ENCODE results near the gene TMEM186. TPM values are rescaled to one million over a fixed set of nuclear protein-coding genes. Genes with fewer than 3 reads are reported as not detected.
A peak's percentile ranks its signal among the peaks of the same experiment; 100 is the strongest.
"Not testable (repeated sequence)": the region's sequence is repeated elsewhere in the genome, so short reads cannot be mapped to it uniquely, and the experiment has no call there.

TMEM186 gene
- total and polyA plus RNA-seq, 2 donors: 6.3 to 14.2 TPM

DNA sequence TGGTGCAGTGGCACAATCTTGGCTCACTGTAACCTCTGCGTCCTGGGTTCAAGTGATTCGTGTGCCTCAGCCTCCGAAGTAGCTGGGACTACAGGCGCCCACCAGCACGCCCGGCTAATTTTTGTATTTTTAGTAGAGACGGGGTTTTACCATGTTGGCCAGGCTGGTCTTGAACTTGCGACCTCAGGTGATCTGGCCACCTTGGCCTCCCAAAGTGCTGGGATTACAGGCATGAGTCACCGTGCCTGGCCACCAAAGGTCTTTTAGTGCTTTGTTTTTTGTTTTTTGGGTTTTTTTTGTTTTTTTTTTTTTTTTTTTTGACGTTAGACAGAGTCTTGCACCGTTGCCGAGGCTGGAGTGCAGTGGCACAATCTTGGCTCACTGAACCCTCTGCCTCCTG, 6.3 kb upstream of the TMEM186 start:
- H3K4me3 ChIP-seq (ENCODE audit: low read length in 2 of 2); H3K4me1 ChIP-seq (ENCODE audit: control insufficient read depth in 2 of 2, insufficient read depth in 2 of 2, low read length in 2 of 2); H3K9me3 ChIP-seq (ENCODE audit: control insufficient read depth in 2 of 2, insufficient read depth in 1 of 2, low read length in 1 of 2); DNase-seq (ENCODE audit: low read depth in 6 of 9, low spot score in 9 of 9); H3K27ac ChIP-seq (ENCODE audit: low read depth in 1 of 2, low read length in 1 of 2); H3K27me3 ChIP-seq (ENCODE audit: control insufficient read depth in 2 of 2, insufficient read depth in 1 of 2, low read length in 1 of 2): not testable (repeated sequence)
- peaks cover 47 to 57% of the 10 kb centered on the region in 2 donors for H3K36me3 ChIP-seq (ENCODE audit: control insufficient read depth in 2 of 2, insufficient read depth in 2 of 2, low read length in 1 of 2)
- 95% methylated on average over 12 of the region's 12 CpGs for WGBS

DNA sequence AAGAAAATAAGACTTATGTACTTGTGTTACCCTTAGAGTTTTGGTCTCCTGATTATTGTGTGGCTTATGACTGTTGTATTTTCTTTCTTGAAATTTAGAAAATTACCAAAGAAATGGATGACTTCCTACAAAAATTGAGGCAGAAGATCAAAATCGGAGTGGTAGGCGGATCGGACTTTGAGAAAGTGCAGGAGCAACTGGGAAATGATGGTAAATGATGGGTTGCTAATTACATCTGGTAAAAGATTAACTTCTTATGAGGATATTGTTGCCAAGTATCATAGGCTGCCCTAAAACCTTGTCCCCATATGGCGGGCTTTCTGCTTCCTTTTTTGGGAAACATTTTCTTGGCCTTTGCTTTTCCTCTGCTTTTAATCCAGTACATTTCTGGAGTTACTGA, 4.3 kb upstream of the TMEM186 start:
- H3K27me3 ChIP-seq (ENCODE audit: control insufficient read depth in 2 of 2, insufficient read depth in 1 of 2, low read length in 1 of 2): no peaks in the 10 kb centered on the region
- no peak for DNase-seq (ENCODE audit: low read depth in 6 of 9, low spot score in 9 of 9)
- H3K36me3 ChIP-seq (ENCODE audit: control insufficient read depth in 2 of 2, insufficient read depth in 2 of 2, low read length in 1 of 2): peaks cover 33 to 38% of the 10 kb centered on the region in 2 donors
- peaks cover 13% of the 10 kb centered on the region in 2 donors for H3K4me1 ChIP-seq (ENCODE audit: control insufficient read depth in 2 of 2, insufficient read depth in 2 of 2, low read length in 2 of 2)
- H3K27ac ChIP-seq (ENCODE audit: low read depth in 1 of 2, low read length in 1 of 2): no peak overlapping the region
- H3K9me3 ChIP-seq (ENCODE audit: control insufficient read depth in 2 of 2, insufficient read depth in 1 of 2, low read length in 1 of 2): no peaks in the 10 kb centered on the region
- WGBS: 97% methylated on average over 4 of the region's 4 CpGs
- no peak overlapping the region for H3K4me3 ChIP-seq (ENCODE audit: low read length in 2 of 2)

DNA sequence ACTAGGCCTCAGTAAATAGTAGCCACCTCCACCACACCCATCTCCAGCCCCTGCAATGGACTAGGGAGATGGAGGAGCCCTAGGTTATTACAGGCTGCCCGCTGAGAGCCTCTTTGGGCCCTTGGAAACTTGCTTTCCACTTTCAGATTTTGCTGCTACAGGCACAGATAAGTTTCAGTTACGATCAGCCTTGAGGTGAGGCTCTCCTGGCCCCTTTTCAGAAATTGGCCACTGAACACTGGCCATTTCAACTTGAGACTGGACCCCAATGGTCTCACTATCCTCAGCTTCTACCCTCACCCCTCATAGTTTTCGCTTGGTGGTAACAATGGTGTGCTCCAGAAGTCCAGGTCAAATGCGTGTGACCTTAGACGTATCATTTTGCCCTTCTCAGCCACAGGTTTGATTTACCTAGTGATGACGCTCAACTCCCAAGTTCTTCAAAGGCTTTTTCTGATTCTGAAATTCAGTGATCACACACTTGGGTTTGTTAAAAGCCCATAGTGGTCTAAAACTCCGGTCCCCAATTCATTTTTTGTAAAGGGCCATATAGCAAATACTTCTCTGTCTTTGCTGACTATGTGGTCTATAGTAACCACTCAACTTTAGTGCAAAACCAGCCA, 1.2 kb upstream of the TMEM186 start:
- Histone ChIP-seq H3K36me3 (ENCODE audit: control insufficient read depth in 2 of 2, insufficient read depth in 2 of 2, low read length in 1 of 2) (peaks cover 20% of the 10 kb centered on the region in 2 donors), H3K9me3 (ENCODE audit: control insufficient read depth in 2 of 2, insufficient read depth in 1 of 2, low read length in 1 of 2) (no peaks in the 10 kb centered on the region), H3K4me1 (ENCODE audit: control insufficient read depth in 2 of 2, insufficient read depth in 2 of 2, low read length in 2 of 2) (peaks cover 17 to 19% of the 10 kb centered on the region in 2 donors), H3K4me3 (ENCODE audit: low read length in 2 of 2) (peak overlapping the region; percentile 75 to 76), H3K27ac (ENCODE audit: low read depth in 1 of 2, low read length in 1 of 2) (no peak overlapping the region), H3K27me3 (ENCODE audit: control insufficient read depth in 2 of 2, insufficient read depth in 1 of 2, low read length in 1 of 2) (no peaks in the 10 kb centered on the region)
- WGBS: 82% methylated on average over 7 of the region's 7 CpGs
- no peak for DNase-seq (ENCODE audit: low read depth in 6 of 9, low spot score in 9 of 9)

DNA sequence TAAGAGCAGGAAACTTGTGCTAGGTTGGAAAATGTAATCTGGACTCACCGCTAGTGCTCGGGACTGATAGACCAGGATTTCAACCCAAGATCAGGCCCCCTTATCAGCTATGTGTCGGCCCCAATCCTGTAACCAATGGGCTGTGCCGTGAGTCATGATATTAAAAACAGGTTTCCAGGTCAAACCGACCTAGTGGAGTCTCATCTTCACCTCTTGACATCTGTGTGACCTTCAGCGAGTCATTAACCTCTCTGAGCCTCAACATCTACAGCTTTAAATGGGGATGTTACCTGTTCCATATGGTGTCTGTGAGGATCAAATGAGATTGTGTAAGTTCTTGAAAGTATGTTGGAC, 712 bp upstream of the TMEM186 start:
- Histone ChIP-seq H3K9me3 (ENCODE audit: control insufficient read depth in 2 of 2, insufficient read depth in 1 of 2, low read length in 1 of 2) (no peaks in the 10 kb centered on the region), H3K36me3 (ENCODE audit: control insufficient read depth in 2 of 2, insufficient read depth in 2 of 2, low read length in 1 of 2) (peaks cover 17% of the 10 kb centered on the region in 2 donors), H3K27me3 (ENCODE audit: control insufficient read depth in 2 of 2, insufficient read depth in 1 of 2, low read length in 1 of 2) (no peaks in the 10 kb centered on the region), H3K27ac (ENCODE audit: low read depth in 1 of 2, low read length in 1 of 2) (peak overlapping the region in 1 of 2 donors; percentile 56), H3K4me1 (ENCODE audit: control insufficient read depth in 2 of 2, insufficient read depth in 2 of 2, low read length in 2 of 2) (peaks cover 17 to 19% of the 10 kb centered on the region in 2 donors), H3K4me3 (ENCODE audit: low read length in 2 of 2) (peak overlapping the region; percentile 75 to 76)
- DNase-seq (ENCODE audit: low read depth in 6 of 9, low spot score in 9 of 9): no peak
- WGBS: 4% methylated on average over 6 of the region's 6 CpGs

DNA sequence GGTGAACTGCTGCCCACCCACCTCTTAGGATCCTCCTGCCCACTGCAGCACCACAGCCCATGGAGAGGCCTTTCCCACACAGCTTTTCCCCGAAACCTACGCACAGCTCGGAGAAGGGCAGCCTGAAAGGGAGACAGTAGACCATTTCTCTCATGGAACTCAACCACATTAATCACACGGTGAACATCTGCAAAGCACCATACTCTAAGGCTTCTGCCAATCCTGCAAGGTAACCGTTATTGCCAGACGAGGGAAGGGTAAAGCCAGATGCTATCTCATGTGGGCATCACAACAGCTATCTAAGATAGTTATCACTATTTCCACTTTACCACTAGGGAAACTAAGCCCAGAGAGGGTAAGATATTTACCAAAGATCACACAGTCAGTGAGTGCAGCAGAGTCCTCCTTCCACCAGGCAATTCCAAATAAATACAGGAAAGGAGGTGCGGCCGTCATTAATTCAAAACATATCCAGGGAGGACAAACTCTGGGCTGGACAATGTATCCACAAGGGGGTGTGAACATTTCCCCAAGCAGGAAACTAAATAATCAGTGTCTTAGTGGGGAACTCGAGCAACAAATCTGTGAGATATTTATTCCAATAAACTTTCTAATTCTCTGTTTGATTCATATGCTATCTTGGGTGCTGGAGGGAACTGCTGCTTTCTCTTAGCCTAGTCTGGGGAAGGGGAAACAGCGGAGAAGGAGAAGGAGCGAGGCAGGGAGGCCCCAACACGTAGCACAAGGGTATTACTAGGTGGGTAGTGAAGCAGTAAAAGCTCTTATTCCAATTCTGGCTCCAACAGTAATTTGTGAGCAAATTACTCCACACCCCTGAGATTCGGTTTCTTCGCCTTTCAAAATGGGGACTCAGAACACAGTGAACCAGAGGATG, 723 bp downstream of the TMEM186 start:
- Histone ChIP-seq H3K36me3 (ENCODE audit: control insufficient read depth in 2 of 2, insufficient read depth in 2 of 2, low read length in 1 of 2) (peaks cover 6 to 7% of the 10 kb centered on the region in 2 donors), H3K4me3 (ENCODE audit: low read length in 2 of 2) (peak overlapping the region; percentile 75 to 76), H3K27me3 (ENCODE audit: control insufficient read depth in 2 of 2, insufficient read depth in 1 of 2, low read length in 1 of 2) (no peaks in the 10 kb centered on the region), H3K9me3 (ENCODE audit: control insufficient read depth in 2 of 2, insufficient read depth in 1 of 2, low read length in 1 of 2) (no peaks in the 10 kb centered on the region), H3K27ac (ENCODE audit: low read depth in 1 of 2, low read length in 1 of 2) (peak overlapping the region; percentile 61 to 62), H3K4me1 (ENCODE audit: control insufficient read depth in 2 of 2, insufficient read depth in 2 of 2, low read length in 2 of 2) (peaks cover 17 to 19% of the 10 kb centered on the region in 2 donors)
- 46% methylated on average over 14 of the region's 14 CpGs for WGBS
- DNase-seq (ENCODE audit: low read depth in 6 of 9, low spot score in 9 of 9): no peak

DNA sequence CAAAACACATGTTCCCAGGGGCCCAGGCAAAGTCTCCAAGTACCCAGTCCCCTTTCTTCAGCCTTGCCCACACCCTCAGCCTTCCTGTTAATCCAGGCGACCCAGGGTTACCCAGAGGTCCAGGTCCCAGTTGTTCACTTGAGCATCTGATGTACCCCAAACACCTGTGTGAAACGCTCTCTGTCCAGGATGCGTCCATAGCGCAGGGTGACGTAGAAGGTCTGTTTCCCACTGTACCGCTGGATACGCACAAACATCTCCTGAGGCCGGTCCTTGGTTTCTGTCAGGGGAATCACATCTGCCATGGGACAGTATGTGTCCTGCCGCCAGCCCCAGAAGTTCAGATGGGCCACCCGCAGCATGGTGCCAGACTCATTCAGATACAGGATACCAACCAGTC, 1.6 kb downstream of the TMEM186 start:
- Histone ChIP-seq H3K36me3 (ENCODE audit: control insufficient read depth in 2 of 2, insufficient read depth in 2 of 2, low read length in 1 of 2) (peaks cover 2 to 3% of the 10 kb centered on the region in 2 donors), H3K27me3 (ENCODE audit: control insufficient read depth in 2 of 2, insufficient read depth in 1 of 2, low read length in 1 of 2) (no peaks in the 10 kb centered on the region), H3K4me1 (ENCODE audit: control insufficient read depth in 2 of 2, insufficient read depth in 2 of 2, low read length in 2 of 2) (peaks cover 17 to 19% of the 10 kb centered on the region in 2 donors), H3K27ac (ENCODE audit: low read depth in 1 of 2, low read length in 1 of 2) (no peak overlapping the region), H3K4me3 (ENCODE audit: low read length in 2 of 2) (no peak overlapping the region), H3K9me3 (ENCODE audit: control insufficient read depth in 2 of 2, insufficient read depth in 1 of 2, low read length in 1 of 2) (no peaks in the 10 kb centered on the region)
- 96% methylated on average over 10 of the region's 10 CpGs for WGBS
- no peak for DNase-seq (ENCODE audit: low read depth in 6 of 9, low spot score in 9 of 9)

DNA sequence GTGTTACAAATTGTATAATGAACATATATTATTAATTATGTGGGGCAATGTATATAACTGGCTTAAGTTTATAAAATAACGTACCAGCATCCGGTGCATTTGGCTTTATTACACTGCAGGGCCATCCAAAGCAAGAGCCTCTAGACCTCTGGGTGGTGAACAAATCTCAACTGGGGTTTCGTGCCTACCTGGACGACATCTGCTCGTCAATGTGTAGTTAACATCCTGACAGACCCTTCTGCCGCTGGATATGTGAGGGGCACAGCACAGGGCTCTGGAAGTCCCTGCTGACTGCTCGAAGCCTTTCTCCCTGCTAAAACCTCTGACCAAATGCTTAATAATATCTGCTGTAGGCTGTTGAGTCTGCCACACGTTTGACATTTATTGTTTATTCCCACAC, 2.3 kb downstream of the TMEM186 start:
- Histone ChIP-seq H3K9me3 (ENCODE audit: control insufficient read depth in 2 of 2, insufficient read depth in 1 of 2, low read length in 1 of 2) (no peaks in the 10 kb centered on the region), H3K27ac (ENCODE audit: low read depth in 1 of 2, low read length in 1 of 2) (no peak overlapping the region), H3K4me3 (ENCODE audit: low read length in 2 of 2) (no peak overlapping the region), H3K36me3 (ENCODE audit: control insufficient read depth in 2 of 2, insufficient read depth in 2 of 2, low read length in 1 of 2) (peaks cover 2 to 3% of the 10 kb centered on the region in 2 donors), H3K4me1 (ENCODE audit: control insufficient read depth in 2 of 2, insufficient read depth in 2 of 2, low read length in 2 of 2) (peaks cover 17 to 19% of the 10 kb centered on the region in 2 donors), H3K27me3 (ENCODE audit: control insufficient read depth in 2 of 2, insufficient read depth in 1 of 2, low read length in 1 of 2) (no peaks in the 10 kb centered on the region)
- no peak for DNase-seq (ENCODE audit: low read depth in 6 of 9, low spot score in 9 of 9)
- WGBS: 98% methylated on average over 8 of the region's 8 CpGs

DNA sequence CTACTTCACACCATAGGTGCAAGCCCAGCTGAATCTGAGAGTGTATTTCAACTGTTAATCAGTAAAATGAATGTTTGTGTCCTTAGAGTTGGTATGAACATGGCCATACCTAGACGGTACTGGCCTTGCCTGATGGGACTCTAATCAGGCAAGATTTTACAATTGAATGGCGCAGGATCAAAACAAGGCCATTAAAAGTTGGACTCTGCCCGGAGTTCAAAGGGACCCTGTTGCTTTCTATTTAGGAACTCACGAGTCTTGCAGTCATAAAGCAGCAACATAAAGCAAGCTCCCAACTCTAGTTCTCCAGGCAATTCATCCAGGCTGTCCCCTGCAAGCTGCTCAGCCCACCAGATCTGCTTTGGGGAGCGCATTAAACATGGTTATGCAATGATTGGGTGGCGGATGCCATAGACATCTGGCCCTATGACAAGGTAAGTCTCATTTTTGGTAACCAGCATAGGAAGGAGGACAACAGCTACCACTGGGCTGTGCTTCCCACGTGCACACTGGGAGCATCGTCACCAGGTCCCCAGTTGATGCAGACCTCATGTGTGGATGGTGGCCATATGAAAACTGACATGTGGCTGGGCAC, 8.8 kb downstream of the TMEM186 start:
- Histone ChIP-seq H3K36me3 (ENCODE audit: control insufficient read depth in 2 of 2, insufficient read depth in 2 of 2, low read length in 1 of 2) (peaks cover 0 to 3% of the 10 kb centered on the region in 2 donors), H3K4me1 (ENCODE audit: control insufficient read depth in 2 of 2, insufficient read depth in 2 of 2, low read length in 2 of 2) (no peaks in the 10 kb centered on the region), H3K4me3 (ENCODE audit: low read length in 2 of 2) (no peak overlapping the region), H3K27me3 (ENCODE audit: control insufficient read depth in 2 of 2, insufficient read depth in 1 of 2, low read length in 1 of 2) (no peaks in the 10 kb centered on the region), H3K9me3 (ENCODE audit: control insufficient read depth in 2 of 2, insufficient read depth in 1 of 2, low read length in 1 of 2) (no peaks in the 10 kb centered on the region), H3K27ac (ENCODE audit: low read depth in 1 of 2, low read length in 1 of 2) (no peak overlapping the region)
- no peak for DNase-seq (ENCODE audit: low read depth in 6 of 9, low spot score in 9 of 9)
- 96% methylated on average over 8 of the region's 8 CpGs for whole genome bisulfite sequencing

DNA sequence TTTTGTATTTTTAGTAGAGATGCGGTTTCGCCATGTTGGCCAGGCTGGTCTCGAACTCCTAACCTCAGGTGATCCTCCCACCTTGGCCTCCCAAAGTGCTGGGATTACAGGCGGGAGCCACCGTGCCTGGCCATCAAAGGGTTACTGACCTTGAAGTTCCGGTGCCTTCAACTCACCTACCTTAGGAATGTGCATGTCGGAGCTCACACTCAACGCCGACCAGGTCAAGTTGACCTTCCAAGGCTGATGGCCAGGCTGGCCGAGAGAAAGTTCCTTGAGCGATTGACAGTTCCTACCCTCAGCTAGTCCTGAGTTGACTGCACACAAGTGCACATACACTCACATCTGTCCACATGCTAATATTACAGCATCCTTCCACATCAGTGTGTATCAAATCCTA, 11.1 kb downstream of the TMEM186 start:
- H3K27ac ChIP-seq (ENCODE audit: low read depth in 1 of 2, low read length in 1 of 2): not testable (repeated sequence)

More for the DNA sequence above, 11.1 kb downstream of the TMEM186 start:
- not testable (repeated sequence) for H3K27me3 ChIP-seq (ENCODE audit: control insufficient read depth in 2 of 2, insufficient read depth in 1 of 2, low read length in 1 of 2); H3K4me3 ChIP-seq (ENCODE audit: low read length in 2 of 2); H3K36me3 ChIP-seq (ENCODE audit: control insufficient read depth in 2 of 2, insufficient read depth in 2 of 2, low read length in 1 of 2); H3K4me1 ChIP-seq (ENCODE audit: control insufficient read depth in 2 of 2, insufficient read depth in 2 of 2, low read length in 2 of 2); DNase-seq (ENCODE audit: low read depth in 6 of 9, low spot score in 9 of 9); H3K9me3 ChIP-seq (ENCODE audit: control insufficient read depth in 2 of 2, insufficient read depth in 1 of 2, low read length in 1 of 2)
- WGBS: 95% methylated on average over 11 of the region's 11 CpGs
